ENCODE measurements around the gene PRRC1.
"Not testable (repeated sequence)": the region's sequence is repeated elsewhere in the genome, so short reads cannot be mapped to it uniquely, and the experiment has no call there.

Gene PRRC1

DNA sequence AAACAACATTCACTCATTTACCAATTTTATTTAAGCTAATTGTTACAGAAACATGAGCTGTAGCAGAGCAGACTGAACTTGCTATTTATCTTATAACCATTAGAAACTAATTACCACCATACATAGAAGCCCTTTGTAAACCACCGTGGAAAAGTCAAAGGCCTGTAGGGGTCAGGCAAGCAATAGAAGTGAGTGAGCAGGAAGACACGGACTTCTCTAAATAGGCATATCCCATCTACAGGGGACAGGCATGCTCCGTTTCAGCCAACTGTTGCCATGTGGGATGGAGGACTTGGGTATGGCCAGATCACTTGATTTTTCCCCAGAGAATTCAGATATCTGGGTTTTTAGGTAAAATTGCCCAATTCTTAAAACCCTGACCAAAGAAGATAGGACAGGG is 44.8 kb downstream of the PRRC1 start:
- no peak for TF ChIP-seq ZFX (IDR thresholded peaks at IDR 0.05; ENCODE audit: borderline replicate concordance)
- TF ChIP-seq, protein P1, sequence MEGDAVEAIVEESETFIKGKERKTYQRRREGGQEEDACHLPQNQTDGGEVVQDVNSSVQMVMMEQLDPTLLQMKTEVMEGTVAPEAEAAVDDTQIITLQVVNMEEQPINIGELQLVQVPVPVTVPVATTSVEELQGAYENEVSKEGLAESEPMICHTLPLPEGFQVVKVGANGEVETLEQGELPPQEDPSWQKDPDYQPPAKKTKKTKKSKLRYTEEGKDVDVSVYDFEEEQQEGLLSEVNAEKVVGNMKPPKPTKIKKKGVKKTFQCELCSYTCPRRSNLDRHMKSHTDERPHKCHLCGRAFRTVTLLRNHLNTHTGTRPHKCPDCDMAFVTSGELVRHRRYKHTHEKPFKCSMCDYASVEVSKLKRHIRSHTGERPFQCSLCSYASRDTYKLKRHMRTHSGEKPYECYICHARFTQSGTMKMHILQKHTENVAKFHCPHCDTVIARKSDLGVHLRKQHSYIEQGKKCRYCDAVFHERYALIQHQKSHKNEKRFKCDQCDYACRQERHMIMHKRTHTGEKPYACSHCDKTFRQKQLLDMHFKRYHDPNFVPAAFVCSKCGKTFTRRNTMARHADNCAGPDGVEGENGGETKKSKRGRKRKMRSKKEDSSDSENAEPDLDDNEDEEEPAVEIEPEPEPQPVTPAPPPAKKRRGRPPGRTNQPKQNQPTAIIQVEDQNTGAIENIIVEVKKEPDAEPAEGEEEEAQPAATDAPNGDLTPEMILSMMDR (IDR thresholded peaks at IDR 0.05), result peak; percentile 54
- no peak overlapping the region for H3K27ac ChIP-seq

GRCh38 chr5:127563136-127563535 is 45.7 kb downstream of the PRRC1 start:
- TF ChIP-seq, protein P1 (IDR thresholded peaks at IDR 0.05), result no peak
- TF ChIP-seq ZFX (IDR thresholded peaks at IDR 0.05; ENCODE audit: borderline replicate concordance), result no peak
- no peak overlapping the region for H3K27ac ChIP-seq

DNA sequence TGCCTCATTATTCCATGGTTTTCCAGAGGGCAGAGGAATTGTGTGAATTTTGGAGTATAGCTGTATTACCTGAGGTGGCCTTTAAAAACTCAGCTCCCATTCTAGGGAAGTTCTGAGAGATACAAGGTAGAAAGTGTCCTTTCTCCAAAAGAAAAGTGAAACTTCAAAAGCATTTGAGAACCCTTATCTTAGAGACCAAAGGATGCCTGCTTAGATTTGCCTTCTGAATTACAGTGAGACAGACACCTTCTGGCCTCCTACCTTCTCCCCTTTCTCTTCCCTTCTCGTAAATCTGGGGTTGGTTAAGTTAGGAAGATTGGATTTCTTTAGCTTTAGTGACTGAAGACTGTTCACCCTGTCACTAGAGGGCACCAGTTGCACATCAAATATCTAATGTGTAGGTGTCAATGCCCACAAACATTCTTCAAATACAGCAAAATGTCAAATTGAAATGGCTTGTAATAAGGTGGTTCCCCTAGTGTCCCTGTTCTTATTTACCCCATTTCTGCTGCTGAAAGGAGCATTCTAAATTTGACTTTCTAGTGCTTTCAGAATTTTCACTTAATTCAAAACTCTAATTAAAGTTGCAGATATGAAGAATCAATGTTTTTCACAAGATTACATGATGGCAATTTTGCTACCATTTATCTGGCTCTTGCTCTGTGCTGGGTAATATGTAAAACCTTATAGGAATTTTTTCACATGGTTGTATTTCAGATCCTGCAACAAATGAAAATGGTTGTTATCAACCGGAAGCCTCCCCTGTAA is 46.7 kb downstream of the PRRC1 start:
- TF ChIP-seq, protein P1 (IDR thresholded peaks at IDR 0.05), result peak; percentile 80
- TF ChIP-seq ZFX (IDR thresholded peaks at IDR 0.05; ENCODE audit: borderline replicate concordance), result no peak
- H3K27ac ChIP-seq, result no peak overlapping the region

- H3K27ac ChIP-seq, result no peak overlapping the region
- TF ChIP-seq ZFX (IDR thresholded peaks at IDR 0.05; ENCODE audit: borderline replicate concordance), result no peak
- TF ChIP-seq, protein P1 (IDR thresholded peaks at IDR 0.05), result no peak
These were observed 48.3 kb downstream of the PRRC1 start for GRCh38 chr5:127565586-127566270.

DNA sequence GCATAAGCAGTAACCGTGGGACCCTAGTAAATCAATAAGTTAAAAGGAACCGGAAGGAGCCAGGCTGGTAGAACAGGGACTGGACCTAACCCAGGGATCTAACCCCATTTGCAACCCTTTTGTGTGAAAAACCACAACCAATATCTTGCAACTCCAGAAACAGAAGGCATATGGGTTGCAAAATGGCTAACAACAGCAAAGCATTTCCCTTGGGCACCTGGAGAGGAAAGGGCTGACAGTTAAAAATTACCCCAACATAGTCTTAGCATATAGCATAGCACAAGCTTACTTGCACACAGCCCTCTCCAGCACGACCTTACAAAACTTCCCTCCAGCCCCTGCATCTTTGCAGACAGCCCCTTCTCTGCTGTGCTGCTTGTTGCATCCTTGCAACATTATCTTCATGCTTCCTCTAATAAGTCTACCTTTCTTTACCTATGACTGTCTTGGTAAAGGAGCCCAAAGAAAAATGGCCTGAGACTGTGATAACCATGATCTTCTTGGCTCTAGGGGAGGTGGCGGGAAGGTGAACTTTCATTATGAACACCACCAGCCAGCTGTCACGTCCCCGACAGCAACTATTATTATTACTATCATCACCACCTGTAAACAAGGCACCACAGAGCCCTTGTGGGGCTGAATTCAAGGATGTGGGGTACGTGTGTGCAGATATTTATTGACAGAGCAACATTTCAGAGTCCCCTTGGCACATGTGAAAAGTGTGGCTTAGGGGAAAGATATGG is 49.8 kb downstream of the PRRC1 start:
- TF ChIP-seq, protein P1 (IDR thresholded peaks at IDR 0.05), result no peak
- TF ChIP-seq ZFX (IDR thresholded peaks at IDR 0.05; ENCODE audit: borderline replicate concordance), result no peak
- H3K27ac ChIP-seq, result no peak overlapping the region

DNA sequence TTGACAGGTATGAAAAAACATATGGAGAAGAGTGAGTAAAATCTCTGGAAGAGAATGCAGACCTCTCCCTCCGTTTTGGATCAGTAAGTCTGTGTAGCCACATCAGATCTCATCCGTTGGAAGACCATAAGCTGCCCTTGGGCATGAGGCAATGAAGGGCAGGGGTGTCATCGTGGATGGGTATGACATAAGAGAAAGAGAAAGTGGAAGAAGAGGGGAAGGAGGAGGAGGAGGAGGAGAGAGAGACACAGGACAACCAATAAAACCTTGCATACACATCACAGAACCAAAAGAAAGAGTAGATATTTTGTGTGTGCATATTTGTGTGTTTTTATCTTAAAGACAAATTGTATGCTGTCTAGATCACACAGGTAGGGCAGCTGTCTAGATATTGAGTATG is 50.7 kb downstream of the PRRC1 start:
- TF ChIP-seq, protein P1 (IDR thresholded peaks at IDR 0.05), result no peak
- TF ChIP-seq ZFX (IDR thresholded peaks at IDR 0.05; ENCODE audit: borderline replicate concordance), result no peak
- no peak overlapping the region for H3K27ac ChIP-seq

DNA sequence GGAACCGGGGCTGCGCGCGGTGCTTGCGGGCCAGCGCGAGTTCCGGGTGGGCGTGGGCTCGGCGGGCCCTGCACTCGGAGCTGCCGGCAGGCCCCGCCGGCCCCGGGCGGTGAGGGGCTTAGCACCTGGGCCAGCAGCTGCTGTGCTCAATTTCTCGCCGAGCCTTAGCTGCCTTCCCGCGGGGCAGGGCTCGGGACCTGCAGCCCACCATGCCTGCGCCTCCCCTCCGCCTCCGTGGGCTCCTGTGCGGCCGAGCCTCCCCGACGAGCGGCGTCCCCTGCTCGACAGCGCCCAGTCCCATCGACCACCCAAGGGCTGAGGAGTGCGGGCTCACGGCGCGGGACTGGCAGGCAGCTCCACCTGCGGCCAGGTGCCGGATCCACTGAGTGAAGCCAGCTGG is 52.0 kb downstream of the PRRC1 start:
- not testable (repeated sequence) for H3K27ac ChIP-seq
